Measurements from ENCODE around the gene ANXA11. TPM values are rescaled to one million over a fixed set of nuclear protein-coding genes. Genes with fewer than 3 reads are reported as not detected.
A peak's percentile ranks its signal among the peaks of the same experiment; 100 is the strongest.

ANXA11 gene
- total and polyA plus RNA-seq, 9 of the 15 experiments (the other 6 are each of a cell fraction or from before 2014, with no cell fraction given) = 43.6 to 212 (median 109) TPM

GRCh38 chr10:80202934-80203834 is 2.2 kb downstream of the ANXA11 start (continued):
- no peak for TF ChIP-seq PREB (CRISPR knock-in tag; IDR thresholded peaks at IDR 0.05)
- peak; percentile 78 to 88 for TF ChIP-seq FOXK2 (conservative IDR thresholded peaks at IDR 0.05 in 1 of 2, IDR thresholded peaks at IDR 0.05 in 1 of 2; ENCODE audit: low read depth in 2 of 2)
- TF ChIP-seq KLF6 (CRISPR knock-in tag; IDR thresholded peaks at IDR 0.05; ENCODE audit: borderline replicate concordance) = 0 out of 2 replicates have a peak, but pooled peaks have one; percentile 28
- peak; percentile 94 for TF ChIP-seq CEBPB (tag; IDR thresholded peaks at IDR 0.05)
- TF ChIP-seq CBX3 (IDR thresholded peaks at IDR 0.05; ENCODE audit: borderline replicate concordance in 1 of 2, low read length in 2 of 2) = peak in 1 of 2 experiments; percentile 94; a peak in 2 of 3 replicates
- no peak for TF ChIP-seq BRCA1 (IDR thresholded peaks at IDR 0.05)
- TF ChIP-seq BRCA1 (CRISPR knock-in tag; IDR thresholded peaks at IDR 0.05) = no peak
- no peak for TF ChIP-seq POLR2AphosphoS5 (IDR thresholded peaks at IDR 0.05; ENCODE audit: control insufficient read depth, insufficient read depth, low read depth, low read length)
- no peak for TF ChIP-seq TCF7L2 (IDR thresholded peaks at IDR 0.05; ENCODE audit: low read depth, low read length)
- no peak for TF ChIP-seq NR2F6 (CRISPR knock-in tag; IDR thresholded peaks at IDR 0.05)
- TF ChIP-seq YY1 (IDR thresholded peaks at IDR 0.05; ENCODE audit: borderline replicate concordance in 1 of 3, control insufficient read depth in 1 of 3, extremely low read depth in 1 of 3, insufficient read depth in 3 of 3, insufficient read length in 1 of 3, insufficient replicate concordance in 2 of 3, low read depth in 1 of 3, low read length in 2 of 3) = no peak
- TF ChIP-seq ZFP91 (CRISPR knock-in tag; IDR thresholded peaks at IDR 0.05) = peak; percentile 58; the same call in 1 of the 2 replicates
- no peak for TF ChIP-seq ZNF57 (CRISPR knock-in tag; IDR thresholded peaks at IDR 0.05)
- 0 out of 2 replicates have a peak, but pooled peaks have one; percentile 22 for TF ChIP-seq NFIC (IDR thresholded peaks at IDR 0.05)
- TF ChIP-seq BRF1 (IDR thresholded peaks at IDR 0.05; ENCODE audit: borderline replicate concordance, extremely low read depth, insufficient read length) = no peak
- peak; percentile 22; the same call in 1 of the 2 replicates for TF ChIP-seq PHF8 (IDR thresholded peaks at IDR 0.05; ENCODE audit: borderline replicate concordance, low read length)
- no peak for TF ChIP-seq JUNB (CRISPR knock-in tag; conservative IDR thresholded peaks at IDR 0.05)
- no peak for TF ChIP-seq FOXA3 (CRISPR knock-in tag; conservative IDR thresholded peaks at IDR 0.05 in 1 of 2, IDR thresholded peaks at IDR 0.05 in 1 of 2)
- no peak for TF ChIP-seq RNF219 (CRISPR knock-in tag; IDR thresholded peaks at IDR 0.05)

Measured in K562 (cell line).